Astrocyte (in vitro differentiated cells and primary cell): ENCODE results near the gene TMEM97. TPM values are rescaled to one million over a fixed set of nuclear protein-coding genes. Genes with fewer than 3 reads are reported as not detected.

ENCODE experiments used
- DNase-seq: peaks from one replicate; pipeline ENCODE4 v3.0.0-alpha.2; 2010; ENCODE audit warnings: low read depth
- FAIRE-seq: peaks from 2 replicates; lab custom pipeline; 2011; peaks lifted over from hg19 to GRCh38; lab: Jason Lieb, UNC
- H2AFZ ChIP-seq: 2 replicates; pipeline ENCODE4 v1.6.0; 2012; ENCODE audit warnings: low read depth, low read length, inconsistent platforms
- H3K27ac ChIP-seq: 2 replicates; pipeline ENCODE4 v1.5.1; 2011; ENCODE audit warnings: low read depth, low read length, inconsistent platforms
- H3K27me3 ChIP-seq: 2 replicates; pipeline ENCODE4 v1.6.0; 2011; ENCODE audit warnings: low read length, inconsistent platforms; ENCODE audit not compliant: insufficient read depth
- H3K36me3 ChIP-seq: 2 replicates; pipeline ENCODE4 v1.5.1; 2011; ENCODE audit warnings: low read length, inconsistent platforms; ENCODE audit not compliant: insufficient read depth
- H3K4me1 ChIP-seq: 2 replicates; pipeline ENCODE4 v1.5.1; 2011; ENCODE audit warnings: low read length, inconsistent platforms; ENCODE audit not compliant: insufficient read depth
- H3K4me2 ChIP-seq: 2 replicates; pipeline ENCODE4 v1.6.0; 2012; ENCODE audit warnings: low read length, inconsistent platforms
- H3K4me3 ChIP-seq: 2 replicates; pipeline ENCODE4 v1.5.1; 2011; ENCODE audit warnings: low read depth, mild to moderate bottlenecking, low read length, inconsistent platforms; ENCODE audit not compliant: insufficient read depth
- H3K79me2 ChIP-seq: 2 replicates; pipeline ENCODE4 v1.6.0; 2012; ENCODE audit warnings: mild to moderate bottlenecking, low read length, inconsistent platforms; ENCODE audit not compliant: insufficient read depth
- H3K9ac ChIP-seq: 2 replicates; pipeline ENCODE4 v1.6.0; 2012; ENCODE audit warnings: mild to moderate bottlenecking, low read length, inconsistent platforms
- H3K9me3 ChIP-seq: 2 replicates; pipeline ENCODE4 v1.5.1; 2012; ENCODE audit warnings: low read depth, mild to moderate bottlenecking, low read length, inconsistent platforms; ENCODE audit not compliant: insufficient read depth
- H4K20me1 ChIP-seq: 2 replicates; pipeline ENCODE4 v1.6.0; 2012; ENCODE audit warnings: low read length, inconsistent platforms; ENCODE audit not compliant: insufficient read depth
- H3K27ac Mint-ChIP-seq: one replicate; pipeline ENCODE4 v1.8.0; 2021; ENCODE audit warnings: mild to moderate bottlenecking, mixed read lengths; ENCODE audit not compliant: unreplicated experiment
- H3K27me3 Mint-ChIP-seq: one replicate; pipeline ENCODE4 v1.8.0; 2021; ENCODE audit warnings: low read depth, mixed read lengths; ENCODE audit not compliant: unreplicated experiment
- H3K36me3 Mint-ChIP-seq: one replicate; pipeline ENCODE4 v1.8.0; 2021; ENCODE audit warnings: low read depth, mixed read lengths; ENCODE audit not compliant: unreplicated experiment
- H3K4me1 Mint-ChIP-seq: one replicate; pipeline ENCODE4 v1.8.0; 2021; ENCODE audit warnings: low read depth, mixed read lengths; ENCODE audit not compliant: unreplicated experiment
- H3K4me3 Mint-ChIP-seq: one replicate; pipeline ENCODE4 v1.8.0; 2021; ENCODE audit warnings: mild to moderate bottlenecking, moderate library complexity, mixed read lengths; ENCODE audit not compliant: unreplicated experiment
- H3K9me3 Mint-ChIP-seq: one replicate; pipeline ENCODE4 v1.8.0; 2021; ENCODE audit warnings: mild to moderate bottlenecking, mixed read lengths; ENCODE audit not compliant: unreplicated experiment
- EZH2 ChIP-seq: IDR thresholded peaks from 2 replicates; pipeline ENCODE4 v1.6.1; 2012; ENCODE audit warnings: mild to moderate bottlenecking, low read length, inconsistent platforms; ENCODE audit not compliant: insufficient read depth
- total RNA-seq: library from RNA; stranded (reverse); gene quantifications from 2 replicates; pipeline ENCODE4 v1.2.1, GENCODE V29; 2021
- TF ChIP-seq, protein P1 (sequence below): IDR thresholded peaks from 2 replicates; pipeline ENCODE4 v1.5.1; 2011; ENCODE audit warnings: low read depth, mild to moderate bottlenecking, inconsistent platforms, low read length, moderate library complexity; ENCODE audit not compliant: insufficient read depth

The TMEM97 gene
- total RNA-seq, 1 donor from 2014 or later: 20.4 TPM

DNA sequence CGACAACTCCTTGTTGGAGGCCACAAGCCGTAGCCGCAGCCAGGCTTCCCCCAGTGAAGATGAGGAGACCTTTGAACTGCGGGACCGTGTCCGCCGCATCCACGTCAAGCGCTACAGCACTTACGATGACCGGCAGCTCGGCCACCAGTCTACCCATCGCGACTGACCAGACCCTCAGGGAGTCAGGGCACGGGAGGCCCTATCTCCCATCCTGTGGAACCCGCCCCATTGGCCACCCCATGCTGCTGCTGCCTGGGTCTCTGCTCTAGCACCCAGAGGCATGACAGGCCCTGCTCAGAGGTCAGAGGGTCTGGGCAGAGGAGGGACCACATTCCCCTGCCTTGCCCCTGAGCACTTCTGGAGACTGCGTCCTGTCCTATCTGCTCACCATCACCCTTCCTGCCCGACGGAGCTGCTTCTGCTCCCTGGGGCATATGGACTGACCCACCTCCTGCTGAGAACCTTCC lies 25.5 kb downstream of the TMEM97 start:
- Histone ChIP-seq H2AFZ (no peak overlapping the region), H3K27me3 (no peaks in the 10 kb centered on the region), H3K4me3 (no peak overlapping the region), H3K9ac (no peak overlapping the region), H3K9me3 (no peaks in the 10 kb centered on the region), H3K36me3 (peaks cover 52% of the 10 kb centered on the region), H3K27ac (no peak overlapping the region), H3K4me1 (peaks cover 38% of the 10 kb centered on the region), H3K4me2 (no peak overlapping the region), H3K79me2 (peaks cover 45% of the 10 kb centered on the region), H4K20me1 (peaks cover 59% of the 10 kb centered on the region)
- Mint-ChIP-seq H3K4me1 (peaks cover 19% of the 10 kb centered on the region), H3K9me3 (peaks cover 2% of the 10 kb centered on the region), H3K4me3 (peak overlapping the region; percentile 34), H3K27ac (no peak overlapping the region), H3K36me3 (peaks cover 22% of the 10 kb centered on the region), H3K27me3 (no peaks in the 10 kb centered on the region)
- TF ChIP-seq, protein P1, sequence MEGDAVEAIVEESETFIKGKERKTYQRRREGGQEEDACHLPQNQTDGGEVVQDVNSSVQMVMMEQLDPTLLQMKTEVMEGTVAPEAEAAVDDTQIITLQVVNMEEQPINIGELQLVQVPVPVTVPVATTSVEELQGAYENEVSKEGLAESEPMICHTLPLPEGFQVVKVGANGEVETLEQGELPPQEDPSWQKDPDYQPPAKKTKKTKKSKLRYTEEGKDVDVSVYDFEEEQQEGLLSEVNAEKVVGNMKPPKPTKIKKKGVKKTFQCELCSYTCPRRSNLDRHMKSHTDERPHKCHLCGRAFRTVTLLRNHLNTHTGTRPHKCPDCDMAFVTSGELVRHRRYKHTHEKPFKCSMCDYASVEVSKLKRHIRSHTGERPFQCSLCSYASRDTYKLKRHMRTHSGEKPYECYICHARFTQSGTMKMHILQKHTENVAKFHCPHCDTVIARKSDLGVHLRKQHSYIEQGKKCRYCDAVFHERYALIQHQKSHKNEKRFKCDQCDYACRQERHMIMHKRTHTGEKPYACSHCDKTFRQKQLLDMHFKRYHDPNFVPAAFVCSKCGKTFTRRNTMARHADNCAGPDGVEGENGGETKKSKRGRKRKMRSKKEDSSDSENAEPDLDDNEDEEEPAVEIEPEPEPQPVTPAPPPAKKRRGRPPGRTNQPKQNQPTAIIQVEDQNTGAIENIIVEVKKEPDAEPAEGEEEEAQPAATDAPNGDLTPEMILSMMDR: no peak
- no peak for TF ChIP-seq EZH2
- FAIRE-seq: no peak
- DNase-seq: no peak

DNA sequence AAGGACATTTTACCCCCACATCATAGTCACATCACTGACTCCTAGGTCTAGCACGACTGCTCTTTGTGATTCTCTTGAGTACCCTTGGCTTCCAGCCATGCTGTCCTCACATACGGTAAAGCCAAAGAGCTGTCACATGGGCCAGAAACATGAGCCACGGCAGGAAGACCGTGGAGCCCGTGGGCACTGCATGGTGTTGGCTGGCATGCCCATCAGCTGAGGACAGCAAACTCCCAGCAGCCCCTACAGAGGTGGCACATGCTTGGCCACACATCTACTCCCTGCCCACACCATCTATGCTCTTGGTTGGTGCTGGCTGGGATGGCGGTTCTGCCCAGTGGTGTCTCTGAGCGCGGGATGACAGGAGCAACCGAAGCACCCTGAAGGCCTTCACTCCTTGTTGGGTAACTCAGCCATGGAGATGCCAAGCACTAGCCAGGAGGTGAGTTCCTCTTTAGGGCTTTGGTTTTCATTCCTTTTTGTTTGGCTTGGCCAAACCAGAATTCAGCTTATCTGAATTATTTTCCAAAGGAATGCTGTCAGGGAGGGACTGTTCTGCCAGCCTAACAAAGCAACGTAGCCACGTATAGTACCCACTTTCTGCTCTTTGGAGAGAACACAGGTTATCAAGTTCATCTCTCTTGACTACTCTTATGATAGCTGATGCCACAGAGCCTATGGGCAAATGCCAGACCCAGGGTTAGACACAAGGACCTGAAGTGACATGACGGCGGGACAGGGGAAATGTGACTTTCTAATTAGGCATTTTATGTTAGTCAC lies 26.6 kb downstream of the TMEM97 start:
- DNase-seq (peak; percentile 52), FAIRE-seq (no peak)
- Mint-ChIP-seq H3K36me3 (peaks cover 24% of the 10 kb centered on the region), H3K9me3 (peaks cover 5% of the 10 kb centered on the region), H3K27ac (peak overlapping the region; percentile 53), H3K4me1 (peaks cover 19% of the 10 kb centered on the region), H3K4me3 (no peak overlapping the region), H3K27me3 (no peaks in the 10 kb centered on the region)
- Histone ChIP-seq H3K27me3 (no peaks in the 10 kb centered on the region), H3K9me3 (no peaks in the 10 kb centered on the region), H3K36me3 (peaks cover 50% of the 10 kb centered on the region), H2AFZ (no peak overlapping the region), H3K9ac (peak overlapping the region; percentile 54), H4K20me1 (peaks cover 49% of the 10 kb centered on the region), H3K27ac (peak overlapping the region; percentile 85), H3K79me2 (peaks cover 33% of the 10 kb centered on the region), H3K4me1 (peaks cover 38% of the 10 kb centered on the region), H3K4me3 (no peak overlapping the region), H3K4me2 (peak overlapping the region; percentile 57)
- no peak for TF ChIP-seq EZH2
- TF ChIP-seq, protein P1: no peak

DNA sequence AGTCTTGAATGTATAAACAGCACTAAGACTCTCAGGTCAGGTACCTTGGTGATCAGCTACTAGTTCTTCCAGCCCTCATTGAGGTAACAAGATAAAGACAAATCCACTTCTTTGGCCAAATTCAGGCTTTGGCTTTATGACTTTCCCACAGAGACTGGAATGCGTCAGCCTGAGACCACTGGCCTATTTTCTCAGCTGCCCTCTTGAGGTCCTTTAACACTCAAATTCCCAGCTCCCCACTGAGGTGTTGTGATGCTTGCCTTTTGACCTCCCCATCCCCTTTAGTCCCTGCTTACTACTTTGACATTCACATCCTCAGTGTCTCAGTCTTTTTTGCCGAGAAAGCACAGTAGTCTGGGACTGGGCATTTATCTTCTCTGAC lies 27.2 kb downstream of the TMEM97 start:
- no peaks in the 10 kb centered on the region for H3K27me3 Mint-ChIP-seq

More for the DNA sequence above, 27.2 kb downstream of the TMEM97 start:
- TF ChIP-seq EZH2: no peak
- TF ChIP-seq, protein P1: no peak
- Histone ChIP-seq H3K36me3 (peaks cover 49% of the 10 kb centered on the region), H3K4me2 (peak overlapping the region; percentile 57), H3K27me3 (no peaks in the 10 kb centered on the region), H3K79me2 (peaks cover 28% of the 10 kb centered on the region), H3K4me1 (peaks cover 38% of the 10 kb centered on the region), H4K20me1 (peaks cover 48% of the 10 kb centered on the region), H3K9ac (peak overlapping the region; percentile 54), H3K4me3 (no peak overlapping the region), H3K27ac (peak overlapping the region; percentile 85), H2AFZ (no peak overlapping the region), H3K9me3 (no peaks in the 10 kb centered on the region)
- H3K27ac Mint-ChIP-seq: peak overlapping the region; percentile 90
- DNase-seq (peak; percentile 67), FAIRE-seq (no peak)
- peaks cover 27% of the 10 kb centered on the region for H3K36me3 Mint-ChIP-seq
- peaks cover 19% of the 10 kb centered on the region for H3K4me1 Mint-ChIP-seq
- peaks cover 5% of the 10 kb centered on the region for H3K9me3 Mint-ChIP-seq
- no peak overlapping the region for H3K4me3 Mint-ChIP-seq
